Panc1 (cell line): ENCODE measurements around the gene STRN3. TPM values are rescaled to one million over a fixed set of nuclear protein-coding genes. Genes with fewer than 3 reads are reported as not detected.
"Not testable (repeated sequence)": the region's sequence is repeated elsewhere in the genome, so short reads cannot be mapped to it uniquely, and the experiment has no call there.

Source experiments
- ATAC-seq: fragments of 200-7000 bp; cut with Tn5 transposase; 2 replicates; pipeline ENCODE4 v1.9.1; 2020; ENCODE audit warnings: mild to moderate bottlenecking, moderate library complexity
- BruUV-seq: library from RNA; stranded (reverse); fragments of 400-500 nt; replicated peaks from 2 replicates; lab custom pipeline; 2021; lab: Mats Ljungman, UMichigan
- CTCF ChIA-PET: fragments of 300-600 bp; sonication (Branson Sonifier 250); formaldehyde crosslinking; loops from one replicate; lab custom pipeline; 2022; ENCODE audit warnings: antibody characterized with exemption; lab: Charles Lee
- POLR2A ChIA-PET: fragments of 300-600 bp; sonication (Branson Sonifier 250); formaldehyde crosslinking; loops from one replicate; lab custom pipeline; 2022; ENCODE audit warnings: antibody characterized with exemption; lab: Charles Lee
- DNase-seq: peaks from one replicate; pipeline ENCODE4 v3.0.0-alpha.2; 2010; ENCODE audit warnings: low read depth, low spot score
- H3K27ac ChIP-seq: 2 replicates; pipeline ENCODE4 v1.5.1; 2011; ENCODE audit warnings: mild to moderate bottlenecking, low read length, inconsistent platforms
- H3K27me3 ChIP-seq: fragments of 200-500 bp; sonication (Bioruptor generic); 2 replicates; pipeline ENCODE4 v1.6.0; 2014; ENCODE audit warnings: low read length, inconsistent platforms; ENCODE audit not compliant: control insufficient read depth, insufficient read depth
- H3K36me3 ChIP-seq: fragments of 200-500 bp; sonication (Bioruptor generic); 2 replicates; pipeline ENCODE4 v1.5.1; 2014; ENCODE audit warnings: inconsistent platforms, mild to moderate bottlenecking, low read length, moderate library complexity; ENCODE audit not compliant: control insufficient read depth, insufficient read depth
- H3K4me1 ChIP-seq: 2 replicates; pipeline ENCODE4 v1.5.1; 2011; ENCODE audit warnings: inconsistent platforms, mild to moderate bottlenecking, low read length, moderate library complexity; ENCODE audit not compliant: control insufficient read depth, insufficient read depth
- H3K4me3 ChIP-seq, 2 experiments: 2 replicates each; pipeline ENCODE4 v1.5.1; 2011 to 2012; ENCODE audit warnings: low read depth in 2 of 2, low read length in 2 of 2, mild to moderate bottlenecking in 2 of 2, inconsistent platforms in 1 of 2, moderate library complexity in 1 of 2
- H3K9me3 ChIP-seq: fragments of 200-500 bp; sonication (Bioruptor generic); 2 replicates; pipeline ENCODE4 v1.5.1; 2014; ENCODE audit warnings: low read depth, mild to moderate bottlenecking, inconsistent platforms, low read length, moderate library complexity; ENCODE audit not compliant: control insufficient read depth, insufficient read depth
- POLR2AphosphoS5 ChIP-seq: IDR thresholded peaks from 2 replicates; pipeline ENCODE4 v1.6.1; 2012; ENCODE audit warnings: mild to moderate bottlenecking, low read depth, low read length, moderate library complexity
- SIN3A ChIP-seq: IDR thresholded peaks from 2 replicates; pipeline ENCODE4 v1.6.1; 2012; ENCODE audit warnings: low read depth, mild to moderate bottlenecking, low read length, moderate library complexity, borderline replicate concordance; ENCODE audit not compliant: insufficient read depth
- TCF7L2 ChIP-seq: IDR thresholded peaks from 2 replicates; pipeline ENCODE4 v1.6.1; 2011; ENCODE audit warnings: mild to moderate bottlenecking, low read depth, low read length, inconsistent platforms
- in situ Hi-C: cut with HindIII; loops from 2 replicates; pipeline ENCODE4 v1.10.0; 2016; ENCODE audit warnings: low sequenced_read_pairs, low pct_unique_long_range_greater_than_20kb
- intact Hi-C: fragments of 100-400 bp; cut with micrococcal nuclease; formaldehyde crosslinking; loops from one replicate; pipeline ENCODE4 v1.10.0; 2022; ENCODE audit not compliant: unreplicated experiment
- total RNA-seq: library from RNA; stranded (reverse); gene quantifications from one replicate; pipeline ENCODE4 v1.2.1, GENCODE V29; 2021; ENCODE audit not compliant: unreplicated experiment
- TF ChIP-seq, protein P1 (sequence below): fragments of 450-650 bp; IDR thresholded peaks from 2 replicates; pipeline ENCODE4 v1.5.1; 2017; ENCODE audit warnings: mild to moderate bottlenecking
- TF ChIP-seq, protein P2 (sequence below), 2 experiments: IDR thresholded peaks; 2 replicates each; pipeline ENCODE4 v1.6.1; 2011 to 2012; ENCODE audit warnings: low read depth in 2 of 2, control low read depth in 1 of 2, low read length in 1 of 2, mild to moderate bottlenecking in 1 of 2, moderate library complexity in 1 of 2; ENCODE audit not compliant: insufficient read depth in 1 of 2

STRN3 gene
- total RNA-seq, 1 experiment from 2014 or later = 29.2 TPM

DNA sequence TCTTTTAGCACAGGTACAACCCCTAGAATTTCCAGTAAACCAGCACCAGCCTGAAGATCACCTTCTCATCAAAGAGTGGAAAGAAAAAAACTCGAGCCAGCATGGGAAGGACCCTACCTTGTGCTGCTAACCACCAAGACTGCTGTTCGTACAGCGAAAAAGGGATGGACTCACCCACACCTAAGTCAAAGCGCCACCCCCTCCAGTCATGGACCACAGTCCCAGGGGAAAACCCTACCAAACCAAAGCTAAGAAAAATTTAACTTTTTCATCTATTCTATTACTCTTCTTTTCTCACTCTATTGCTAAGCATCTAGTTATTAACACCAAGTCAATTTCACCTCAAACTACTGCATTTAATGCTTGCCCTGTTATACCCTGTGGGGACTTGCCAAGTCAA is 56.4 kb downstream of the STRN3 start:
- H3K9me3 ChIP-seq, POLR2A ChIA-PET, H3K27me3 ChIP-seq, DNase-seq, H3K27ac ChIP-seq, H3K4me1 ChIP-seq, H3K36me3 ChIP-seq, intact Hi-C loops, ATAC-seq, CTCF ChIA-PET, BruUV-seq, H3K4me3 ChIP-seq, in situ Hi-C loops: not testable (repeated sequence)

DNA sequence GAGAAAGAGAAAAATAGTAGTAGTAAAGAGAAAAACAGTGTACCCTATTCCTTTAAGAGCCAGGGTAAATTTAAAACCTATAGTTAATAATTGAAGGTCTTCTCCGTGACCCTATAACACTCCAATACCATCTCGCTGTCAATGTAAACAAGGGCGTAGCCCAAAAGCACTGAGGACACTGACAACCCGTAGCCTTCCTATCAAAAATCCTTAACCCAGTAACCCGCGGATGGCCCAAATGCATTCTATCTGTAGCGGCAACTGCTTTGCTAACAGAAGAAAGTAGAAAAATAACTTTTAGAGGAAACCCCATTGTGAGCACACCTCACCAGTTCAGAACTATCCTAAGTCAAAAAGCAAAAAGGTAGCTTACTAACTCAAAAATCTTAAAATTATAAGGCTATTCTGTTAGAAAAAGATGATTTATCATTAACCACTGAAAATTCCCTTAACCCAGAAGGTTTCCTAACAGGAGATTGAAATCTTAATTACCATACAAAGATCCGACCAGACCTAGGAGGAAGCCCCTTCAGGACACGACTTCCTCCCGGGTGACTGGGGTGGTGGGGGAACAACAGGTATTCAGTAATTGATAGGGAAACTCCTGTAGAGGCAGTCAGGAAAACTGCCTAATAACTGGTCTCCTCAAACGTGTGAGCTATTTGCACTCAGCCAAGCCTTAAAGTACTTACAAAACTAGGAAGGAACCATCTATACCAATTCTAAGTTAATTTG is 58.6 kb downstream of the STRN3 start:
- H3K4me3 ChIP-seq, H3K36me3 ChIP-seq, DNase-seq, CTCF ChIA-PET, H3K27me3 ChIP-seq, intact Hi-C loops, POLR2A ChIA-PET, ATAC-seq, in situ Hi-C loops, H3K4me1 ChIP-seq, BruUV-seq, H3K27ac ChIP-seq, H3K9me3 ChIP-seq: not testable (repeated sequence)

DNA sequence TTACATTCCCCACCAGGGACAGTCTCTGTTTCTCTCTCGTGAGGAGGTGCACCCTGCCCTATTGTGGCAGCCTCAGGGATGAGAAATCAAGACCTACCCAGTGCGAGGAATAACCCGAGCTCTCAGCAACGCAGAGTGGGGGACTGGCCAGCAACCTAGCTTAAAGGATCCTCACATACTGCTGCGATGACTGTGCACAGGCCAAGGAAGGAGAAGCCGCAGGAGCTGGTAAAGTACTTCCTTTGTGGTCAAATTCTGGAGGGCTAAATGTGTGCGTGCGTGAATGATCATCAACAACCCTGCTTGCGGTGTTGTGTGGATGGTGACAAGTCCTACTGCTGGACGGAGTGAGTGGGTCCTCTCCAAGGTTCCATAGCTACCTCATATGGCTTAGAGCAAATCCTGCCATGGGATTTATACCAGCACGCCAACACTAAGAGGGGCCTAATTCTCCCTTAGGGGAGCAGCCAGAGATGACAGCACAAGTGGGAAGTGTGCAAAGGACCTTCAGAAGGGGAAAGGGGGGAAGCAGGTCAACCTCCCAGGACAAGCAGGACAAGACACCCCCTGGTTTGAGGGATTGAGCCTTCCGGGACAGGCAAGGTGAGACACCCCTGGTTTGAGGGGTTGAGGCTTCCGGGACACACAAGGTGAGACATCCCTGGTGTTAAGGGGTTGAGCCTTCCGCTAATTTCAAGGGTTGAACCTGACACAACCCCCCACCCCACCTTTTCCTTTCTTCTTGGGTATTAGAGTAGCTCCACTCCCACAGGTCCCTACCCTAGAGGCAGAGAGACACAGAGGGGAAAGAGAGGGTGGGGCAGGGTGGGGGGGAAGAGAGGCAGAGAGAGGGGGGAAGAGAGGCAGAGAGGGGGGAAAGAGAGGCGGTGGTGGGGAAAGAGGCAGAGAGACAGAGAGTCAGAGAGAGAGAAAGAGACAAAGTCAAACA is 59.5 kb downstream of the STRN3 start:
- no peaks in the 10 kb centered on the region for H3K27me3 ChIP-seq
- intact Hi-C loops = no loop called here
- H3K36me3 ChIP-seq = no peaks in the 10 kb centered on the region
- no TSS peak for BruUV-seq
- POLR2A ChIA-PET = no interaction called here
- no peak overlapping the region for H3K4me3 ChIP-seq
- CTCF ChIA-PET = interaction anchor here (0.6 kb wide), 1 partner anchor 404 kb away, joined by 5 read pairs; no protein-coding TSS in a partner anchor
- TF ChIP-seq, protein P1, sequence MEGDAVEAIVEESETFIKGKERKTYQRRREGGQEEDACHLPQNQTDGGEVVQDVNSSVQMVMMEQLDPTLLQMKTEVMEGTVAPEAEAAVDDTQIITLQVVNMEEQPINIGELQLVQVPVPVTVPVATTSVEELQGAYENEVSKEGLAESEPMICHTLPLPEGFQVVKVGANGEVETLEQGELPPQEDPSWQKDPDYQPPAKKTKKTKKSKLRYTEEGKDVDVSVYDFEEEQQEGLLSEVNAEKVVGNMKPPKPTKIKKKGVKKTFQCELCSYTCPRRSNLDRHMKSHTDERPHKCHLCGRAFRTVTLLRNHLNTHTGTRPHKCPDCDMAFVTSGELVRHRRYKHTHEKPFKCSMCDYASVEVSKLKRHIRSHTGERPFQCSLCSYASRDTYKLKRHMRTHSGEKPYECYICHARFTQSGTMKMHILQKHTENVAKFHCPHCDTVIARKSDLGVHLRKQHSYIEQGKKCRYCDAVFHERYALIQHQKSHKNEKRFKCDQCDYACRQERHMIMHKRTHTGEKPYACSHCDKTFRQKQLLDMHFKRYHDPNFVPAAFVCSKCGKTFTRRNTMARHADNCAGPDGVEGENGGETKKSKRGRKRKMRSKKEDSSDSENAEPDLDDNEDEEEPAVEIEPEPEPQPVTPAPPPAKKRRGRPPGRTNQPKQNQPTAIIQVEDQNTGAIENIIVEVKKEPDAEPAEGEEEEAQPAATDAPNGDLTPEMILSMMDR = no peak
- TF ChIP-seq, protein P2, sequence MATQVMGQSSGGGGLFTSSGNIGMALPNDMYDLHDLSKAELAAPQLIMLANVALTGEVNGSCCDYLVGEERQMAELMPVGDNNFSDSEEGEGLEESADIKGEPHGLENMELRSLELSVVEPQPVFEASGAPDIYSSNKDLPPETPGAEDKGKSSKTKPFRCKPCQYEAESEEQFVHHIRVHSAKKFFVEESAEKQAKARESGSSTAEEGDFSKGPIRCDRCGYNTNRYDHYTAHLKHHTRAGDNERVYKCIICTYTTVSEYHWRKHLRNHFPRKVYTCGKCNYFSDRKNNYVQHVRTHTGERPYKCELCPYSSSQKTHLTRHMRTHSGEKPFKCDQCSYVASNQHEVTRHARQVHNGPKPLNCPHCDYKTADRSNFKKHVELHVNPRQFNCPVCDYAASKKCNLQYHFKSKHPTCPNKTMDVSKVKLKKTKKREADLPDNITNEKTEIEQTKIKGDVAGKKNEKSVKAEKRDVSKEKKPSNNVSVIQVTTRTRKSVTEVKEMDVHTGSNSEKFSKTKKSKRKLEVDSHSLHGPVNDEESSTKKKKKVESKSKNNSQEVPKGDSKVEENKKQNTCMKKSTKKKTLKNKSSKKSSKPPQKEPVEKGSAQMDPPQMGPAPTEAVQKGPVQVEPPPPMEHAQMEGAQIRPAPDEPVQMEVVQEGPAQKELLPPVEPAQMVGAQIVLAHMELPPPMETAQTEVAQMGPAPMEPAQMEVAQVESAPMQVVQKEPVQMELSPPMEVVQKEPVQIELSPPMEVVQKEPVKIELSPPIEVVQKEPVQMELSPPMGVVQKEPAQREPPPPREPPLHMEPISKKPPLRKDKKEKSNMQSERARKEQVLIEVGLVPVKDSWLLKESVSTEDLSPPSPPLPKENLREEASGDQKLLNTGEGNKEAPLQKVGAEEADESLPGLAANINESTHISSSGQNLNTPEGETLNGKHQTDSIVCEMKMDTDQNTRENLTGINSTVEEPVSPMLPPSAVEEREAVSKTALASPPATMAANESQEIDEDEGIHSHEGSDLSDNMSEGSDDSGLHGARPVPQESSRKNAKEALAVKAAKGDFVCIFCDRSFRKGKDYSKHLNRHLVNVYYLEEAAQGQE (IDR thresholded peaks at IDR 0.05; ENCODE audit: insufficient read depth in 1 of 2, low read depth in 2 of 2, low read length in 1 of 2) = no peak
- TF ChIP-seq SIN3A = no peak
- TF ChIP-seq TCF7L2 = no peak
- TF ChIP-seq POLR2AphosphoS5 = no peak
- H3K4me1 ChIP-seq = no peaks in the 10 kb centered on the region
- no peaks in the 10 kb centered on the region for H3K9me3 ChIP-seq
- ATAC-seq (no peak), DNase-seq (no peak)
- no peak overlapping the region for H3K27ac ChIP-seq
- in situ Hi-C loops = no loop called here

DNA sequence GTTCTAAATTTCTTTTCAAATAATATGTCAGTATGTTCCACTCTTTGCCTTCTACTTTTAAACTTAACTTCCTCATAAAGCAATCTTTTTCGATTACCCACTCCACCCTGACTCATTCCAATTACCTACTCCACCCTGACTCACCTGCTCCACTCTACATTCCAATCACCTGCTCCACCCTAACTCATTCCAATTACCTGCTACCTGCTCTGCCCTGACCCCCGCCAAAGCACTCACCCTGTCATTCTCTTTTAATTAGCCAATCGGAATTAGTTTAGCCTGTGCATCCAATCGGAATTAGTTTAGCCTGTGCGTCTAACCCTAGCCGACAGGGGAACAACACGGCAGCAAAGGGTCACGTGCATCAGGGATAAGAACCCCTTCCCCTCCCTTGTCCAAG is 60.3 kb downstream of the STRN3 start:
- CTCF ChIA-PET, ATAC-seq, intact Hi-C loops, H3K36me3 ChIP-seq, POLR2A ChIA-PET, H3K4me1 ChIP-seq, H3K27me3 ChIP-seq, H3K4me3 ChIP-seq, in situ Hi-C loops, H3K27ac ChIP-seq, H3K9me3 ChIP-seq, BruUV-seq, DNase-seq: not testable (repeated sequence)

DNA sequence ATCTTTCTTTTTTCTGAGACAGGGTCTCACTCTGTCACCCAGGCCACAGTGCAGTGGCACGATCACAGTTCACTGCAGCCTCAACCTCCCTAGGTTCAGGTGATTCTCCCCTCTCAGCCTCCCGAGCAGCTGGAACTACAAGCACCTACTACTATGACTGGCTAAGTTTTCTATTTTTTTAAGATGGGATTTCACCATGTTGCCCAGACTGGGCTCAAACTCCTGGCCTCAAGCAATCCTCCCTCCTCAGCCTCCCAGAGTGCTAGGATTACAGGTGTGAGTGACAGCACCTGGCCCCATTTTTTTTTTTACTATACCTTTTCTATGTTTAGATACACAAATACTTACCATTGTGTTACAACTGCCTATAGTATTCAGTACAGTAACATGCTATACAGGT is 63.6 kb downstream of the STRN3 start:
- intact Hi-C loops, H3K27me3 ChIP-seq, H3K4me3 ChIP-seq, H3K4me1 ChIP-seq, POLR2A ChIA-PET, H3K9me3 ChIP-seq, BruUV-seq, DNase-seq, H3K36me3 ChIP-seq, CTCF ChIA-PET, ATAC-seq, in situ Hi-C loops, H3K27ac ChIP-seq: not testable (repeated sequence)
